Lung (tissue), 12 donors: Measurements from ENCODE around the gene MAPKAPK3. TPM values are rescaled to one million over a fixed set of nuclear protein-coding genes. Genes with fewer than 3 reads are reported as not detected.

Source experiments
- ATAC-seq: fragments of 200-7000 bp; cut with Tn5 transposase; one replicate; pipeline ENCODE4 v1.9.1; 2020; ENCODE audit warnings: moderate number of reproducible peaks; ENCODE audit not compliant: insufficient read depth, low FRiP score
- DNase-seq, 3 donors: peaks; one replicate each; pipeline ENCODE4 v3.0.0-alpha.2; 2013 to 2017
- H3K27ac ChIP-seq, 2 donors: one replicate each; pipeline ENCODE4 v1.5.1; 2013; ENCODE audit warnings: mild to moderate bottlenecking in 2 of 2, moderate library complexity in 2 of 2, control low read depth in 1 of 2, inconsistent platforms in 1 of 2, low read depth in 1 of 2, low read length in 1 of 2
- H3K27me3 ChIP-seq, 3 donors: one replicate each; pipeline ENCODE4 v1.5.1; 2013; ENCODE audit warnings: low read length in 2 of 3; ENCODE audit not compliant: control insufficient read depth in 3 of 3, insufficient read depth in 3 of 3
- H3K36me3 ChIP-seq, 4 donors: one replicate each; pipeline ENCODE4 v1.5.1; 2013; ENCODE audit warnings: low read length in 4 of 4, mild to moderate bottlenecking in 1 of 4, moderate library complexity in 1 of 4; ENCODE audit not compliant: control insufficient read depth in 4 of 4, insufficient read depth in 4 of 4
- H3K4me1 ChIP-seq, 5 donors: one replicate each; pipeline ENCODE4 v1.5.1; 2013; ENCODE audit warnings: low read length in 5 of 5, mild to moderate bottlenecking in 2 of 5, moderate library complexity in 1 of 5; ENCODE audit not compliant: control insufficient read depth in 5 of 5, insufficient read depth in 5 of 5
- H3K4me3 ChIP-seq: one replicate; pipeline ENCODE4 v1.5.1; 2013; ENCODE audit warnings: mild to moderate bottlenecking, control low read depth, moderate library complexity
- H3K9ac ChIP-seq, 2 donors: one replicate each; pipeline ENCODE4 v1.5.1; 2013; ENCODE audit warnings: low read length in 2 of 2, control low read depth in 1 of 2; ENCODE audit not compliant: insufficient read depth in 1 of 2
- H3K9me3 ChIP-seq, 4 donors: one replicate each; pipeline ENCODE4 v1.5.1; 2013; ENCODE audit warnings: low read length in 3 of 4, mild to moderate bottlenecking in 1 of 4, moderate library complexity in 1 of 4; ENCODE audit not compliant: control insufficient read depth in 4 of 4, insufficient read depth in 3 of 4
- WGBS, 2 donors: extraction: QIAGEN DNeasy Blood & Tissue Kit; methylation state at CpG; one replicate each; pipeline ENCODE4 v1.1.7; 2013; 5-methylcytosine and 5-hydroxymethylcytosine counted together
- polyA plus RNA-seq, 2 donors: library from polyadenylated mRNA; stranded (reverse); fragments of 200-250 nt; gene quantifications; one replicate each; pipeline ENCODE4 v1.2.1, GENCODE V29; 2013
- total RNA-seq, 2 donors: library from RNA; depleted of rRNA in 1 of 2; stranded (reverse); fragments of >200 nt in 1 of 2; gene quantifications; one replicate each; pipeline ENCODE4 v1.2.1, GENCODE V29; 2014 to 2021
- TF ChIP-seq, protein P1 (sequence below): IDR thresholded peaks from 2 replicates; pipeline ENCODE4 v1.5.1; 2012; ENCODE audit warnings: mild to moderate bottlenecking; ENCODE audit errors: control extremely low read depth, extremely low read depth
- donor health status: control.
- donor health status: control.
- donor health status: Bipolar disorder and iron deficiency.
- donor health status: healthy.
- donor health status: DM: yes; HTN: yes; CAD: no.

MAPKAPK3 gene
- total and polyA plus RNA-seq, 4 donors, result 23.6 to 96.1 (median 71.4) TPM

DNA sequence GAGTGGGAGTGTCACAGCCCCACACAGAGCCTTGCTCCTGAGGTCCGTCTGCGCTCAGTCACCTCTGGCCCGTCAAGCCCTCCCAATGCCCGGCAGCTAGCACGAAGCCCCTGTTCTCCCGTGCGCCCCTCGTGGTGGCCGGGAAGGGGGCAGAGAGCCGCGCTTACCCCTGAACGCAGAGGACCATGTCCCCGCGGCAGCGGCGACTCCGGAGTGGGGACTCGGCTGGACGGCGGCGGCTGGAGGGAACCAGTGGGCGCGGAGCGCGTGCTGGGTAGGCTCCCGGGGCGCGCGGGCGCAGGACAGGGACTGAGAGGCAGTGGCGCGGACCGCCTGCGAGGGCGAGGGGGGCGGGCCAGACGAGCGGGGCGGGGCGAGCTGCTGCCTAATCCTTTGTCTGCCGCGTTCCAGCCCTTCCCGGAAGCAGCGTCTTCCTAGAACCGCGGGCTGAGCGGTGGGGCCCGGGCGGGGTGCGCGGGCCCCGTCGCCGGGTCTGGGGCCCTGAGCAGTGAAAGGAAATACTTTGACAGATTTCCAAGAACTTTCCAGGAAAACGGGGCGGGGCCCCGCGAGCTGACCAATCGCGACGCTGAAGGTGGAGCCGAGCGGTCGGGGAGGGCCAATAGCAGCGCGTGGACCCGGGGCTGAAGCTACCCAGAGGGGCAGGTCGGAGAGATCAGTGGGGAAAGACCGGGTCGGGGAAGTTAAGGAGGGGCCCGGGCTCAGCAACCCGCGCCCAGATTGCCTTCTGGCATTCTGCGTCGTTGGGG is 5.3 kb upstream of the MAPKAPK3 start, which contains the start of gene CISH:
TSS of gene CISH (minus strand) at position 311 of the 770 bp plus-strand sequence. CDS start at position 187, 124 bp downstream.
- Histone ChIP-seq H3K9me3 (no peaks in the 10 kb centered on the region), H3K27ac (peak within 1 kb of the TSS; percentile 89 to 93), H3K27me3 (no peaks in the 10 kb centered on the region), H3K4me1 (peaks cover 6 to 56% (median 34%) of the 10 kb centered on the region in 5 donors), H3K36me3 (peaks cover 6 to 26% (median 19%) of the 10 kb centered on the region in 4 donors), H3K9ac (peak within 1 kb of the TSS; percentile 80 to 91), H3K4me3 (peak within 1 kb of the TSS; percentile 79)
- 1% methylated on average over 70 to 75 of the region's 75 CpGs for WGBS, 2 donors
- peak; percentile 85 for ATAC-seq
- TF ChIP-seq, protein P1, sequence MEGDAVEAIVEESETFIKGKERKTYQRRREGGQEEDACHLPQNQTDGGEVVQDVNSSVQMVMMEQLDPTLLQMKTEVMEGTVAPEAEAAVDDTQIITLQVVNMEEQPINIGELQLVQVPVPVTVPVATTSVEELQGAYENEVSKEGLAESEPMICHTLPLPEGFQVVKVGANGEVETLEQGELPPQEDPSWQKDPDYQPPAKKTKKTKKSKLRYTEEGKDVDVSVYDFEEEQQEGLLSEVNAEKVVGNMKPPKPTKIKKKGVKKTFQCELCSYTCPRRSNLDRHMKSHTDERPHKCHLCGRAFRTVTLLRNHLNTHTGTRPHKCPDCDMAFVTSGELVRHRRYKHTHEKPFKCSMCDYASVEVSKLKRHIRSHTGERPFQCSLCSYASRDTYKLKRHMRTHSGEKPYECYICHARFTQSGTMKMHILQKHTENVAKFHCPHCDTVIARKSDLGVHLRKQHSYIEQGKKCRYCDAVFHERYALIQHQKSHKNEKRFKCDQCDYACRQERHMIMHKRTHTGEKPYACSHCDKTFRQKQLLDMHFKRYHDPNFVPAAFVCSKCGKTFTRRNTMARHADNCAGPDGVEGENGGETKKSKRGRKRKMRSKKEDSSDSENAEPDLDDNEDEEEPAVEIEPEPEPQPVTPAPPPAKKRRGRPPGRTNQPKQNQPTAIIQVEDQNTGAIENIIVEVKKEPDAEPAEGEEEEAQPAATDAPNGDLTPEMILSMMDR, result no peak
- peak; percentile 99 for DNase-seq

DNA sequence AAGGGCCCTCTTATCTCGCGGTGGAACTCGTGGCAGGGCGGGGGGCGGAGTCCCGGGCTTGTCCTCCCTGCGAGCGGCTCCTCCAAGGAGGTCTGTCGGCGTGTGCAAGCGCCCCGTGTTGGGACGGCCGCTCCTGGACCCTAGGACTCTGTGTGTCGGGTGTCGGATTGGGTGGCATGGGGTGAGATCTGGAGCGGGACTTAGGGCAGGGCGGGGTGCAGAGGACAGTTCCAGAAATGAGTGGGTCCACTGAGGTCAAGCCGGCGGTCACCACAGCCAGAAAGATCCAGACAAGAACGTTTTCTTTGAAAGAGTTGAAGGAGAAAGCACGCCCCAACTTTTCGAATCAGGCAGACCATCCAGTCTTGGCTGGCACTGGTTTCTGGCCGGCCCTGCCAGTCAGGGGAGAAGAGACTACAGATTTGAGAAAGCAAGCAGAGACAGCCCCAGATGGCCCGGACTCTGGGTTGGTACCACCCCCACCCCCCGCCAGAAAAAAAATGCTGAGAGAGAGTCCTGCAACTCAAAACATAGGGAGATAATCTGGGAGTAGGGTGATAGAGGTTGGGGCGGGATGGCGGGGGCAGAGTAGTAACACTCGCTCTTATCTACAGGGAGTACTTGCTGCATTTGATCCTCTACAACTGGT is 4.6 kb upstream of the MAPKAPK3 start:
- peak overlapping the region; percentile 89 to 90 for H3K27ac ChIP-seq
- DNase-seq (peak in 2 of 3 donors; percentile 50 to 62), ATAC-seq (no peak)
- H3K9ac ChIP-seq, result peak overlapping the region; percentile 50 to 91
- TF ChIP-seq, protein P1, result no peak
- H3K27me3 ChIP-seq, result no peaks in the 10 kb centered on the region
- H3K4me3 ChIP-seq, result peak overlapping the region; percentile 38
- peaks cover 6 to 51% (median 31%) of the 10 kb centered on the region in 5 donors for H3K4me1 ChIP-seq
- H3K36me3 ChIP-seq, result peaks cover 4 to 19% (median 13%) of the 10 kb centered on the region in 4 donors
- 7 to 9% methylated on average over 29 of the region's 29 CpGs for WGBS, 2 donors
- H3K9me3 ChIP-seq, result no peaks in the 10 kb centered on the region

DNA sequence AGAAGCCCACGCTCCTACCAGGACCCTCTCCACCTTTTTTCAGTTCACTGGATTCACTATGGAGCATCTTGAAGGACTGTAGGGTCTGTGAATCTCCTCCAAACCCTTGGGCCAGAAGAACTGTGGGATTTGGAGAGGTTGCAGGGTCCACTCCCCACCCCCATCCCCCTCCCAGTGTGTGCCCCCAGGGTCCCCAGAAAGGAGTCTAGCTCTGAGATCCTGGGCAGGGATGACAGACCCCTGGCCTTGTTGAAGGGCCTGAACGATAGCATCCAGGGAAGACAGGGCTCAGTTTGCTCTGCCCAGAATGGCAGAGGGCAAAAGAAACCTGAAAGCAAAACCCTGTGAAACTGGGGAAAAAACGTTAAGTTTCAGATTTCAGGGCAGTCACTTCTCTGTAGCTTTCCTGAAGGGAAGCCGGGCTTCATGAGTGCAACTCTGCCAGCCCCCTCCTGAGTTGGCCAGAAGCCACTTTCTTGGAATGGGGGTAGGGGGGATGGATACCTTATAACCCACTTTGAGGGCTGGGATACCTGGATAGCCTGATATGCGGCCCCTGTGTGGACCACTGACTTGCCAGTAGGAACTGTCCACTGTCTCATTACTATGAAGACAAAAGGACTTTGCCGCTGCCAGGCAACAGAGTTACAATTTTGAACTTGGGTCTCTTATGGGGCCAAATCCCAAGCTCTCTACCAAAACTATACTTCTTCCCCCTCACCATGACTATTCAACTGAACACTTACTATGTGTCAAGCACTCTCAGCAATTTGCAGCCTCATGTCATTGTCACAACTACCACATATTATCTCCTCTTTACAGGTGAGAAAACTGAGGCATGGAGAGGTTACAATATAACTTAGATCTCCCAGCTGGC is 3.7 kb upstream of the MAPKAPK3 start:
- ATAC-seq (no peak), DNase-seq (peak in 1 of 3 donors; percentile 26)
- 65 to 70% methylated on average over 6 of the region's 6 CpGs for WGBS, 2 donors
- H3K27ac ChIP-seq, result peak overlapping the region in 1 of 2 donors; percentile 90
- no peaks in the 10 kb centered on the region for H3K9me3 ChIP-seq
- H3K27me3 ChIP-seq, result no peaks in the 10 kb centered on the region
- no peak overlapping the region for H3K4me3 ChIP-seq
- peaks cover 6 to 59% (median 35%) of the 10 kb centered on the region in 5 donors for H3K4me1 ChIP-seq
- TF ChIP-seq, protein P1, result no peak
- H3K9ac ChIP-seq, result peak overlapping the region in 1 of 2 donors; percentile 91
- H3K36me3 ChIP-seq, result peaks cover 0 to 12% (median 6%) of the 10 kb centered on the region in 4 donors
